LNCAP (cell line): ENCODE results near the gene YWHAH.

Experiments
- CTCF ChIP-seq: fragments of 450-650 bp; IDR thresholded peaks from 2 replicates; pipeline ENCODE4 v1.5.1; 2017; ENCODE audit warnings: mild to moderate bottlenecking

Gene YWHAH

DNA sequence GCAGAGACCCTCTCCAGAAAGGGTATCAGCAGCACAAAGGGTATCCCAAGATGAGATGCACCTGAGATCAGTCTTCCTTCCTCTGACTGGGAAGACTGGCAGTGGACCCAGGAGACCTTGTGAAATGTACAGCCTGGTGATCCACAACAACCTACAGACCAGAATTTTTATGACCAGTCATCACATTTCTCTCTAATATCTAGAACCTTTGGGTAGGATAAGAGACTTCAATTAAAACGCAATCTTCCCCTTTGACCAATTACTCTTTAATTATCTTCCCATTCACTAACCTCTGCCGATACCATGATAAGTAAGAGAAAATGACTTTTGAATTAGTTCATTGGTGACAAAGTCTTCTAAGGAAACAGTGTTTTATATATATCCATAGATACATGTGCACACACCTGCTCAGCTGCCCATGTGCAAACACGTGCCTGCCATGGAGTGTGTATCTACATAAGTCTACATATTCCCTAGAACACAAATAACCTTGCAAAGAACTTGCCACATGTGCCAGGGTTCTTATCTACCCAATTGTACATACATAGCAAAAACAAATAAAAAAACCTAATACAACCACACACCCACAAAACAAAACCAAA lies 54.5 kb downstream of the YWHAH start:
- no peak for TF ChIP-seq CTCF

GRCh38 chr22:32000181-32000580 lies 55.8 kb downstream of the YWHAH start:
- TF ChIP-seq CTCF, result no peak

DNA sequence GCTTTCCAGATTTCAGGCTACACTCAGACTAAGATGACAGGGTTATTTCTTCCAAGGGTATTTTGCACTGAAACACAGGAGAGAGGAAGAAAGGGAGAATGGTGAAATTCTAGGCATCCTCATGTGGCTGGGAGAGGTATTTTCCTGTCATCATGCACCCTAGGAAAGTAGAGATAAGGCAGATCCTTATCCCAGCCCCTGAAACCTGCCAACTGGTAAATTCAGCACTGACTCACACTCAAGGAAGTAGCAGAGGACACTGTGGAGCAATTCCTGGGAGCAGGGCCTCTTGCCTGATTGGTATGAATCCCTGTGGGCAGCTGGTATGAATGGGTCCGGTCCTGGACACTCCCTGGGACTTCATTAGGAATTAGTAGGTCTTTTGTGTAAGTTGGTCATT lies 61.1 kb downstream of the YWHAH start:
- TF ChIP-seq CTCF, result no peak
